MCF 10A (cell line): ENCODE measurements around the gene C1orf35. TPM values are rescaled to one million over a fixed set of nuclear protein-coding genes. Genes with fewer than 3 reads are reported as not detected.

Experiments
- BruUV-seq: library from RNA; stranded (reverse); fragments of 400-500 nt; replicated peaks from 2 replicates; lab custom pipeline; 2021; lab: Mats Ljungman, UMichigan
- CTCF ChIA-PET: fragments of 300-600 bp; sonication (Branson Sonifier 250); formaldehyde crosslinking; extraction: SDS; loops from one replicate; lab custom pipeline; 2021; ENCODE audit warnings: antibody characterized with exemption, inconsistent platforms; lab: Yijun Ruan, JAX
- POLR2A ChIA-PET: fragments of 300-600, 350-650 bp; sonication (Branson Sonifier 250); formaldehyde crosslinking; extraction: SDS; loops from one replicate; lab custom pipeline; 2020; ENCODE audit warnings: antibody characterized with exemption, inconsistent platforms; lab: Yijun Ruan, JAX
- DNase-seq: peaks from one replicate; pipeline ENCODE4 v3.0.0-alpha.2; 2018; ENCODE audit not compliant: unreplicated experiment
- H3K27ac Mint-ChIP-seq: one replicate; pipeline ENCODE4 v1.8.0; 2022; ENCODE audit warnings: mild to moderate bottlenecking, low read depth, mixed read lengths; ENCODE audit not compliant: unreplicated experiment
- H3K27me3 Mint-ChIP-seq: one replicate; pipeline ENCODE4 v1.8.0; 2022; ENCODE audit warnings: mixed read lengths; ENCODE audit not compliant: insufficient read depth, unreplicated experiment
- H3K36me3 Mint-ChIP-seq: one replicate; pipeline ENCODE4 v1.8.0; 2022; ENCODE audit warnings: mild to moderate bottlenecking, moderate library complexity, mixed read lengths; ENCODE audit not compliant: insufficient read depth, unreplicated experiment
- H3K4me1 Mint-ChIP-seq: one replicate; pipeline ENCODE4 v1.8.0; 2022; ENCODE audit warnings: mixed read lengths; ENCODE audit not compliant: insufficient read depth, unreplicated experiment
- H3K4me3 Mint-ChIP-seq: one replicate; pipeline ENCODE4 v1.8.0; 2022; ENCODE audit warnings: mild to moderate bottlenecking, moderate library complexity, mixed read lengths; ENCODE audit not compliant: unreplicated experiment
- H3K9me3 Mint-ChIP-seq: one replicate; pipeline ENCODE4 v1.8.0; 2022; ENCODE audit warnings: mixed read lengths; ENCODE audit not compliant: unreplicated experiment
- CTCF ChIP-seq: fragments of 200-600 bp; IDR thresholded peaks from one replicate; pipeline ENCODE4 v1.8.0; 2022; ENCODE audit warnings: antibody characterized with exemption, mild to moderate bottlenecking; ENCODE audit not compliant: unreplicated experiment
- intact Hi-C: fragments of 100-400 bp; cut with micrococcal nuclease; formaldehyde crosslinking; loops from 2 replicates; pipeline ENCODE4 v1.14.1; 2022
- total RNA-seq: library from RNA; stranded (reverse); gene quantifications from 2 replicates; pipeline ENCODE4 v1.2.3, GENCODE V29; 2022

Gene C1orf35
- total RNA-seq, 1 experiment from 2014 or later: 49.2 TPM

DNA sequence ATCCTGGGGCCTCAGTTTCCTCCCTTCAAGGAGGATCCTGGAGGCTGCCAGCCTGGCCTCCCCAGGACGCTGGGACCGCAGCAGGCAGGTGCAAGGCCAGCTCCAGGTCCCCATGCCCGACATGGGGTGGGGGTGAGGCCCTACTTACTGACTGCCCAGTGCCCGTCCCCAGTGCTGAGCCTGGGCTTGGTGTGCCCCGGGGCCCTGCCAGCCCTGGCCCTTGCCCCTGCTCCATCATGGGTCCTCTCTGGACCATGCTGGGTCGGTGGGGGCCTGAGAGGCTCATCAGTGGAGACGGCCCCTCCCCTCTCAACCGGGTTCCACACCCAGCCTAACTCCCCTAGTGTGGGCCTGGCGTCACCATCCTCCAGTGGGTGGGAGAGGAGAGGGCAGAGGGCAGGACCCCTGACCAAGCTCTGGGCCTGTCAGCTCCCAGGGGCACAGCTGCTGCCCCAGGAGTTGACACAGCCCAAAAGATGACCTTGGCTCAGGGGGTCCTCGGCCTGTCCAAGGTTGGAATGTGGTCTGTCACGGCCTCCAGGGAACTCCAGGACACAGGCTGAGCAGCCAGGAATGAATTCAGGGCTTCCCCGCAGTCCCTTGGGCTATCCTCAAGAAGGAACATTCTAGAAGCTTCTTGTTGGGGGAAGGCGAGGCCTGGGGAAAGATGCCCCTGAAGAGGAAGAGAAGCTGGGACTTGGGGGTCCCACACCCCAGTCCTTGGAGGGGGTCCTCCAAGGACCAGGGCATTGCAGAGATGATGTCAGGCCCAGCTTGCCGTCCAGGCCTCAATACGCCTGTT is 38.2 kb downstream of the C1orf35 start:
- H3K9me3 Mint-ChIP-seq: no peaks in the 10 kb centered on the region

GRCh38 chr1:228064296-228064695 is 38.8 kb downstream of the C1orf35 start:
- BruUV-seq: no TSS peak
- H3K27ac Mint-ChIP-seq: no peak overlapping the region
- peaks cover 32% of the 10 kb centered on the region for H3K27me3 Mint-ChIP-seq
- DNase-seq: no peak
- CTCF ChIA-PET: interaction anchor here (1.0 to 2.9 kb wide), 3 partner anchors 15 to 65 kb away, joined by 3 to 18 read pairs (median 3); no protein-coding TSS in a partner anchor
- POLR2A ChIA-PET: interaction anchor here (0.6 kb wide), 1 partner anchor 103 kb away, joined by 3 read pairs; no protein-coding TSS in a partner anchor
- no peak overlapping the region for H3K4me3 Mint-ChIP-seq
- H3K4me1 Mint-ChIP-seq: no peaks in the 10 kb centered on the region
- no peaks in the 10 kb centered on the region for H3K9me3 Mint-ChIP-seq
- no peak for TF ChIP-seq CTCF
- intact Hi-C loops: no loop called here
- no peaks in the 10 kb centered on the region for H3K36me3 Mint-ChIP-seq

More for the DNA sequence above, 38.2 kb downstream of the C1orf35 start:
- intact Hi-C loops: no loop called here
- no peak overlapping the region for H3K27ac Mint-ChIP-seq
- CTCF ChIA-PET: interaction anchor here (0.9 to 2.9 kb wide), 4 partner anchors 14 to 66 kb away, joined by 3 to 18 read pairs (median 3); no protein-coding TSS in a partner anchor
- POLR2A ChIA-PET: interaction anchor here (1.4 kb wide), 1 partner anchor 10 kb away, joined by 4 read pairs; no protein-coding TSS in a partner anchor
- no peaks in the 10 kb centered on the region for H3K4me1 Mint-ChIP-seq
- no TSS peak for BruUV-seq
- H3K36me3 Mint-ChIP-seq: no peaks in the 10 kb centered on the region
- DNase-seq: no peak
- TF ChIP-seq CTCF: no peak
- no peak overlapping the region for H3K4me3 Mint-ChIP-seq
- H3K27me3 Mint-ChIP-seq: peaks cover 32% of the 10 kb centered on the region

DNA sequence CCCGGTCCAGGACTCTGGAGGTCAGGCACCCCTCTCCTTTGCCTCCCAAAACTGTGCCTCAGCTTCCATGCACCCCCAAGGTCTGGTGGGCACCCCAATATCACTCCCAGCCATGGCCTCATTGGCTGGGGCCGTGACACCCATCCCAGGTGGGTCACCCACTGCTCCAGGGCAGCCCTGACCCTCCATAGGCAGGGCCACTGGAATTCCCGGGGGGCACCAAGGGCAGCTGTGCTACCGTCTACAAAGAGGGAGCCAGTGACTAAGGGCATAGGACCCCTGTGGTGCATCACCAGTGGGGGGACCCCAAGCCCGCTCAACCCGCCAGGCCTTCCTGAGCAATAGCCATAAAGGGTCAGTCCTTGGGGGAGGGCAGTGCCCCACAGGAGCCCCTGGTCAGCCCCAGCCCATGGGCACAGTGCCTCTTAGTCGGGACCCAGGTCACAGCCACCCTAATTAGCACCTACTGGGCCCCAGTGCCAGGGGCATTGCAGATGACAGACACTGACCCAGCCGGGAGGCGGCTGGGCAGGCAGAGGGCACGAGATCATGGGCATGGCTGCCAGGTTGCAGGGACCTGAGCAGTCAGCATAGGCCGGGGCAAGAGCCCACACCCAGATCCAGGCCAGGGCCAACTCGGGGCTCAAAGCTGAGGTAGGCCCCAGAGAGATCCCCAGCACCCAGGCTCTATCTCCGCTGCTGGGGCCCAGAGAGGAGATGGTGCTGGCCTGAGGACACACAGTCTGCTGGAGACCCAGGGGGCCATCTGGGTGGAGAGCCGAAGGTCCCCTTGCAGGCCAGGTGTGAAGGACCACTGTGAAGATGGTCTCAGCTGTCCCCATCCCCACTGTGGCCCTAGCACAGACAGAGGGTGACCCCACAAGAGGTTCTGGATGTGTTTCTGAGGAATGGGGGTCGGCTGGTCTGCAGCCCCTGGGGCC is 39.6 kb downstream of the C1orf35 start:
- ChIA-PET POLR2A (interaction anchor here (0.6 to 1.5 kb wide), 2 partner anchors 19 to 102 kb away, joined by 3 to 4 read pairs; partner anchors contain the start of gene ARF1), CTCF (interaction anchor here (1.2 kb wide), 1 partner anchor 64 kb away, joined by 3 read pairs; no protein-coding TSS in a partner anchor)
- DNase-seq: no peak
- no peak overlapping the region for H3K4me3 Mint-ChIP-seq
- intact Hi-C loops: no loop called here
- H3K36me3 Mint-ChIP-seq: no peaks in the 10 kb centered on the region
- TF ChIP-seq CTCF: no peak
- no TSS peak for BruUV-seq
- H3K9me3 Mint-ChIP-seq: no peaks in the 10 kb centered on the region
- no peaks in the 10 kb centered on the region for H3K4me1 Mint-ChIP-seq
- H3K27ac Mint-ChIP-seq: no peak overlapping the region
- peaks cover 28% of the 10 kb centered on the region for H3K27me3 Mint-ChIP-seq
